Lung microvascular endothelial cell (primary cell): ENCODE data around the gene AKAP13. TPM values are rescaled to one million over a fixed set of nuclear protein-coding genes. Genes with fewer than 3 reads are reported as not detected.
"Not testable (repeated sequence)": the region's sequence is repeated elsewhere in the genome, so short reads cannot be mapped to it uniquely, and the experiment has no call there.

Source experiments
- DNase-seq, 2 donors: peaks; one replicate each; pipeline versions ENCODE4 v3.0.0 to v3.0.0-alpha.2; 2010; ENCODE audit warnings: low read depth in 2 of 2
- total RNA-seq: library from RNA; depleted of rRNA; stranded (reverse); fragments of >200 nt; gene quantifications from 2 replicates; pipeline ENCODE4 v1.2.1, GENCODE V29; 2014

Gene AKAP13
- total RNA-seq, 1 donor from 2014 or later: 44.4 TPM

DNA sequence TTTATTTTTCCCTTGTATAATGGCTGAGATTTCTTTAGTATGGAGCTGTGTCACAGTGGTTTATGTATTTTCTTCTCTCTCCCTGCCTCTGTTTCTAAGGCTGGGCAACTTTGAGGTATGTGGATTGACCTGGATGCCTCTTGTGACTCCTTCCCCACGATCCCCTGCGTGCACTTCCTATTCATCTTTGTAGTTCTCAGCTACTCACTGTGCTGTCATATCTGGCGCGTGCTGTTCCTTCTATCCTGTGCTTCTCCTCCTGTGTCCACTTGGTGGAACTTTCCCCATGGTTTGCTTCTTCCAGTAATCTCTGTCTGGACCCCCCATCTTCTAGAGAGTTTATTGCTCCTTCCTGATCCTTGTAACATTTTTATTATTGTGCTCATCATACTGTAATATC is 97.3 kb downstream of the AKAP13 start:
- DNase-seq: peak; percentile 59 to 95

DNA sequence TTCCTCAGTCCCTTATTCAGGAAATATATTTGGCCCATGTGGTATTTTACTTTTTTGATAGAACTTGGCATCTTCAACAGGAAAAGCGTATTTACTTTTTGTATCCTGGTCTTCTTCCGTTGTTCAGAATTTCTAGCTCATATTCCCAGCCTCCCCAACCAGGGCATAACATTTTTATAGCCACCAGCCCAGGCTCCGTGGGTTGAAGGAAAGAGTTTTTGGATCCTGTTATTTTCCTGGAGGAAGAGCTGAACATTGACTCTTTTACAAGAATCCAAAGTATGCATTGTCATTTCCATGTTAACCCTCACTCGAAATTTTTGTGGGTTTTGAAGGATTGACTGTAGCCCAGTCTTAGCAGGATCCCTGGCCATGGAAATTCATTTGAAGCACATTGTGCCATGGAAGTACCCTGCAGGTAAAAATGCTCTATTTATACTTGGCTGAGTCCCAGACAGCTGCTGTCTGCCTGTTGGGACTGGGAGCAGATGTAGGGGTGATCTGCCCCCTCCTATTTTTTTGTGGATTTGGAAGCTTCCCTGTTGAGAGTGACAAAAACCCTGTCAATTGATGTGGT is 98.8 kb downstream of the AKAP13 start:
- peak; percentile 79 to 90 for DNase-seq

DNA sequence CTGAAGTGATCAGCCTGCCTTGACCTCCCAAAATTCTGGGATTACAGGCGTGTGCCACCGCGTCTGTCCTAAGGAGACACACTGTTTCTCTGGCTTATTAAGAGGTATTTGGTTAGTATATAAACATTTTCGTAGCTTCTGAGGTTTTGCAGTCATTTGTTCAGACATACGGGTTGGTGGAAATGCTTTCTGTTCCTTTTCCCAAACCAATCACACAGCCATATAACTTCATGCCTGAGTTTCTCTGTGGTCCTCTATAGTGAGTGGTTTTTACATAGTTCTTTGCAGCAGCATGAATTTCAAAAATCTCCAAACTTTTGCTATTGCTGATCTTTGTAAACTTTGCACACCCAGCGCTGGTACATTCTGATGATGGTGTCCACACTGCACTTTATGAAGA is 100.5 kb downstream of the AKAP13 start:
- no peak for DNase-seq

DNA sequence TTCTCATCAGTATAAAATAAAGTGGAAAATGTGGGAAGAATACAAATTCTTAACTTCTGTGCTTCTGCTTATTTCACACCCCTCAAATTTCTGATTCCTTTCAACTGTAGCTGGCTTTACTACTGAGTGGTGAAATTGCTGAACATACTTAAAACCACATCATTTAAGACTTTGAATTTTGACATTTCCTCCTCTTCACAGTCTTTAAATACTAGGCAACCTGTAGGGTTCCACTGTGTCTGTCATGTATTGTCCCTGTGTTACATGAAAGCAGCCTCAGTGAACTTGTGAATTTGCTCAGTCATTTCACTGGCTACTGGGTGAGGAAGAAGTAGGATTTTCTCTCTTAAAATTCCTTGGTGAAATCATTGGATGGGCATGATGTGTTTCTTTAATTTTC is 101.1 kb downstream of the AKAP13 start:
- DNase-seq: not testable (repeated sequence)

DNA sequence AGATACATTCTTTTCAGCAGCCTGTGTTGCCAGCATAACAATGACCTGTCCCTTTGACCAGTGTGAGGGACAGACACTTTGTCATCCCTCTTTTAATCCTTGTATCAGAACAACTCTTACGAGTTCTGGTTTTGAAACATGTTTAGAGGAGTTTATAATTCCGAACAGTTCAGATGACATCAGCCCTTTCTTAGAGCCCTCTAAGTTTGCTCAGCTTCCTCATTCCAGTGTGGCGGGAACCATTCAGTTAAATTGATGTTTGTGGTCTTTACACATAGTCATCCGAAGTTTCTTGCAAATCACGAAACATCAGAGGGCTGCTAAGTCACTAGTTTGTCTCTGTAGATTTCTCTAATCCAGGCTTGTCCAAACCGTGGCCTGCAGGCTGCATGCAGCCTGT is 102.5 kb downstream of the AKAP13 start:
- peak in 1 of 2 donors; percentile 58 for DNase-seq

DNA sequence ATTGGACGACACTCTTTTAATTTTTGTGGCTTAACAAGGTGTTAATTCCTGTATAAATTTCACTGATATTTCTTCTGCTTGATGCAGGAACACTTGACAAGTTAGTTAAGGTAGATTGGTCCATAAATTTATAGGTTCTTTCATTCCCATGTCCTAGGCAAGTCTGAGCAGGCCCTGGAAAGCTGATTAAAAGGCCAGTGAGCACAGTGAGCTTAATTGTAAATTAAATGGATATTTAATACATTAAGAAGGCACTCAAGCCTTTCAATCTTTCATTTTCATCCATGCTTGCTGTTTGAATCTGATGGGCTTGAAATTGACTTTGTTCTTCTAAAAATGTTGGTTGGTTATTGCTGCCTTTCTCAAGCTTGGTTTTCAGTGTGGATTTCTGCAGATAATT is 103.6 kb downstream of the AKAP13 start:
- DNase-seq: not testable (repeated sequence)

DNA sequence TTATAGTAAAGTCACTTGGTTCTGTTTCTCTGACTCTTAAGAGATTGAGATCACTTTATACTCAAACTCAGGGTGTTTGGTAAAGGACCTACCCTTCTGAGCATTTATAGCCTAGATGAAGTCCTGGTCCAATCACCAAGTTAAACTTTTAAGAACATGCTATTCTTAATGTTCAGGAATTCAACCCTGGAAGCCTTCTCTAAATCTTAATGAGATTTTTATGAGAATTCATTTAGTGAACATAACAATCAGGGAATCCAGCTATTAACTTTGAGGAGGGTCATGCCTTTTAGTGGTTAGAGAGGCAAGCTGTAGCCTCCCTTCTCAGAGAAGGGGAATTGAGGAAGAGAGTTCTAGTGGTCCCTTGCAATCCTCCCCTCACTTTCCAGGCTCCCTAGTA is 104.5 kb downstream of the AKAP13 start:
- DNase-seq: not testable (repeated sequence)

DNA sequence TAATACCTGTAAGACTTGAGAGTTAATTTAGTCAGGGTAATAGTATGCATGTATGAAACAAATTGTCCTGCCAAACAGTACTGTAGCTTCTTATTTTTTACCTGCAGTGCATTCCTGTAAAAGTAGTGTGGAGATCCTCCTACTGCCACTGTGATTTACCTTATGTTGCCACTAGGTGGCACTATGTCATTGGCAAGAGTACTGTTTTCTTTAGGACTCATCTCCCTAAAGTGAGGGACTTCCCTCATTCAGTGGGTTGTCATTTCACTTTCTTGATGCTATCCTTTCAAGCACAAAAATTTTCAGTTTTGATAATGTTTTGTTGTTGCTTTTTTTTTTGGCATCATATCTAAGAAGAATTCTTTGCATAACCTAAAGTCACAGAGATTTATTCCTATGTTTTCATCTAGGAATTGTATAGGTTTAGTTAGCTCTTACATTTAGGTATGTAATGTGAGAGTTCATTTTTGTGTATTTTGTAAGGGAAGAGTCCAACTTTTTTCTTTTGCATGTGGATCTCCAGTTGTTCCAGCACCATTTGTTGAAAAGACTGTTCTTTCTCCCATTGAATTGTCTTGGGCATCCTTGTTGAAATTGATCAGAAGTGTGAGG is 105.7 kb downstream of the AKAP13 start:
- peak; percentile 81 to 88 for DNase-seq

DNA sequence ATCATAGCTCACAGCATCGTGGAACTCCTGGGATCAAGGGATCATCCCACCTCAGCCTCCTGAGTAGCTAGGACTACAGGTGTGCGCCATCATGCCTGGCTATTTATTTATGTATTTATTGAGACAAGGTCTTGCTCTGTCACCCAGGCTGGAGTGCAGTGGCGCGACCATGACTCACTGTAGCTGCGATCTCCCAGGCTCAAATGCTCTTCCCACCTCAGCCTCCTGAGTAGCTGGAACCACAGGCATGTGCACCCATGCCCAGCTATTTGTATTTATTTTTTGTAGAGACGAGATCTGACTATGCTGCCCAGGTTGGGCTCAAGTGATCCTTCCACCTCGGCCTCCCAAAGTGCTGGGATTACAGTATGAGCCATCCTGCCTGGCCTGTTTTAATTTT is 107.4 kb downstream of the AKAP13 start:
- not testable (repeated sequence) for DNase-seq

DNA sequence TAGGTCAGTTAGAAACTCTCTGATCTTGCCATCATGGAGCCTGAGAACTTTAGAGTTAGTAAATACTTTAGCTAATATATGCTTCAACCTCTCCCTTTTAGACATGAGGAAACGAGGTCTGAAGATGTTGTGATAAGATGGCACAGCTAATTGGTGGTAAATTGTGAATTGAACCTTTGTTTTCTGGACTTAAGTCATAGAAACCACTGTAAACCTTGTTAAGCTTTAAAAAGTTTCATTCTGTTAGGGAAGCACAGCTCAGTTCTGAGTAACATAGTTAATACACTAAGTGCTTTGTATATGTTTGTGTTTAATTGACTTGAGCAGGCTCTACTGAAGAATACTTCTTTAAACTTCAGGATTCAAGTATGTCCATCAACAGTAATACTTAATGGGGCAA is 108.6 kb downstream of the AKAP13 start:
- DNase-seq: no peak

DNA sequence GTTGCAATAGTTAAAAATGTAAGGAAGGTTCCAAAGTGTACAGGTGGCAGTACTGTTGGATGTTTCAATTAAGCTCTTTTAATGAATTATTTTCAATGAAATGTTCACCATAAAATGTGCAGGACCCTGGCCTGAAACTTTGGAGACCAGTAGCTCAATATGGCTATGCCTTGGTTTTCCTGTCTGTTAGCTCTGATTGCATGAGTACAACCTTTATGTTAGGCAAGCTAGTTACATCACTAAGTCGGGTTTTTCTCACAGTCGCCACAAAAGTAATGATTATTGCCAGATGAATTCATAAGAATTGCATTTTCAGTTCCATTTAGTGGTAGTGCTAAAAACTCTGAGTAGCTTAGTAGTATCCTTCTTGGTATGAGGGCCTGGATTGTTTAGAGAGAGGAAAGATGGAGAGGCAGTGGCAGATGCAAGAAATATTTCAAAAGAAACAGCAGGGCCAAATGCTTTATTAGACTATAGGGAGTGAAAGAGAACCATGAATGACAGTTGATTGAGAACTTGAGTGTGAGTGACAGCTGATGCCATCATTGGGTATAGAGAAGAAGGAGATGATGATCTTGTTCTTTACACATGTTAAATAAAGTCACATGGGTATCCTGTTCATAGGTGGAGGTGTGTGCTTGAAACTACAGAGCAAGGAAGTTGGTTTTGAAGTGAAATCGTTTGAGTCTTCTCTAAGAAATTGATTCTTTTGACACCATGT is 109.5 kb downstream of the AKAP13 start:
- DNase-seq: no peak

DNA sequence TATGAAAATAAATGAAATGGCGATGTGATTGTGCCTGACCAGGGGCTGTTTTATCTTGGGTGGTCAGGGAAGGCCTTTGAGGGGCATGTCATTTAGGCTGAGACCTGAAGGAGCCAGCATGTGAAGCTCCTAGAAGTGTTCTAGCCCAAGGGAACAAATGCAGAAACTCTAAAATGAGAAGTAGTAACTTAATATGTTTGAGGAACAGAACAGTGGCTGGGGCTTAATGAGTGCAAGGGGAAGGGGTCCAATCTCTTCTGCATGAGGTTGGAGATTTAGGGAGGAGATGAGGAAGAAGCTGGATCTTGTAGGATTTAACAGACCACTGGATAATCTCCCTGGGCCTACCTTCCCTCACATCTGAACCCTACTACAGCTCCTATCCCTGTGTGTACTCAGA is 110.5 kb downstream of the AKAP13 start:
- DNase-seq: no peak

DNA sequence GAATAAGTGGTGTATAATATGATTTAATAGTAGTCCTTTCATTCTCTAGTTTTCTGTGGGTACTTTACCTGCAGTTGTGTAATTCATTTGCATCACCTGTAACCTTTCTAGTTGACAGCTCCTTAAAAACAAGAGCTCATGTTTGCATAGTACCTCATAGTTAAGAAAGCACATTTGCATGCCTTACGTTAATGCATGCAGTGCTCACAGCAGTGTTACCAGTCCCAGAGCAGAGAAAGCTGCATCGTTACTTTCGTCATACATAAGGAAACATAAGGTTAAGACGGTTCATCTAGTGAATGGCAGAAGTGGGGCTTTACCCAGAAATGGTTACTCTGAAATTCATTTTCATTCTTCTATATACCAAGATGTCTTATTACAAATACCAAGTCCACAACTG is 111.3 kb downstream of the AKAP13 start:
- no peak for DNase-seq

DNA sequence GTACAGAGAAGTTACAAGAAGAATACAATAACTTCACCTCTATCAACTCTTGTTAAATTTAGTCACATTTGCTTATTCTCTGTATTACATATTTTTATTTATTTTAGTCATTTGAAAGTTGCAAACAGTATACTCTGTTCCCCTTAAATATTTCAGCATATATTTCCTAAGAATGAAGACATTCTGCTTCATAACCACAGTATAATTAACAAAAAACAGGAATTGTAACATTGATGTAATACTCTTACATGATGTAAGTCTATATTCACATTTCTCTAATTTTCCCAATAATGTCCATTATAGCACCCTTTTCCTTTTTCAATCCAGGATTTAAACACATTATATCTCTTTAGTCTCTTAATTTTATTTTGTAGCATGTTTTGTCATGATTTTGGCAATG is 112.0 kb downstream of the AKAP13 start:
- DNase-seq: no peak

DNA sequence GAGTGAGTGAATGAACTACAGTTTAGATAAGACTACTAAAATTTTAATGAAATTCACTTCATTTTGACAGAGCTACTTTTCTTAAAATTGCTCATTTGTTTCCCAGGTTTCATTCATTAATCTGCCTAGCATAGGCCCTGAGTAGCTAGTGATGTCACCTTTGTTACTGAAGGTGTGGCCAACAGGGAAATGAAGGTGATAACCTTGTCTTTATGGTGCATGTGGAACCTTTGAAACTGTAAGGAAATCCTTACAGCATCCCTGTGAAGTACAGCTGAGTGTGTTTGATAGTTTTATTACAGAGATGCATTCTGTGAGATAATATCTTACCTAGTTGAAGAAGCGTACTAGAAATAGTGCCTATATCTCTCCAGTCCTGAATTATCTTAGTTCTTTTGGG is 112.9 kb downstream of the AKAP13 start:
- DNase-seq: no peak

DNA sequence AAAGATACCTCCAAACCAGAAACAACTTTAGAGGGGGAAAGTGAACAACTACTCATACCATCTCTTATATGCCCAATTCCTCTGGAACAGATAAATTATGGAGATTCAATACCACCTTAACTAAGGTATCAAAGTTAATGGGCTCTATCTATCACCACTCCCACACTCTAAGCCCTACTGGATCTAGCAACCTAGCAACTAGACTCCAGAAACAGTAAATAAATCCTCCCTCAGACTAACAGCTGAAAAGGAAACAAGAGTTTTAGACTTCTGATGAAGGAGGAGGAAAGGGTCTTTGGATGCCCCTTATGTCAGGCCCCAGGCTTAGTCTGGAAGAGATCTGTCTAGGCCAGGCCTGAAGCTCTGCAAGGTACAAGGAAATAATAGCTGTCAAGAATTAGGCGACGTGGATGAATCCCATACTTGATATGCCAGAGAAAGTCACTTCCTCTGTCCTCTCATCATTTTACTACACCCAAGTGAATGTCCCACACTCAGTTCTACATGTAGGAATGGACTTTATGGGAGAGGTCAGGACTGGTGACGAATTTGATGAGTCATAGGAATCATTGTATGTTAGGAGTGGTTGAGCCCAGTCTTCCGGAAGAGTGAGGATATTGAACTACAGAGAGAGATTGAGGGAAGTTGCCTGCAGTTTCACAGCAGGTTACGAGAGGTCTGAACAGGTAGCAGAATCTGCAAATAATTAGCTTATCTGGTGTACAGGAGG is 113.8 kb downstream of the AKAP13 start:
- peak; percentile 89 to 95 for DNase-seq

DNA sequence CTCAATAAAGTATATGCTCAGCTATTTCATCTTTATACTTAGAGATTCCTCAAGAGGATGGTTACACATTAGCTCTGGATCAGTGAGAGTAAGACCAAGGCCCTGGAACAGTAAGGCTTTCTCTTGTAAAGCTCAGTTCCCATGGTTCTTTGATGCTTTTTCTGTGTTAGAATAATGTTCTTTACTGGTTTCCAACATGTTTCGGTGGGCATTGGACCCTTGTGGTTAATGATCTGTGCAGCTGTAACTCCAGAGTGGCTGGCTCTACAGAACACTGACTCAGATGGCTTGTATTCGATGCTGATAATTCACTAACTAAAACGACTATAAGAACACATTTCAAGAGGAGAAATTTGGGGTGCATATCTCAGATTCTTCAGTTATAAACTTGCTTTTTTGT is 114.7 kb downstream of the AKAP13 start:
- no peak for DNase-seq

DNA sequence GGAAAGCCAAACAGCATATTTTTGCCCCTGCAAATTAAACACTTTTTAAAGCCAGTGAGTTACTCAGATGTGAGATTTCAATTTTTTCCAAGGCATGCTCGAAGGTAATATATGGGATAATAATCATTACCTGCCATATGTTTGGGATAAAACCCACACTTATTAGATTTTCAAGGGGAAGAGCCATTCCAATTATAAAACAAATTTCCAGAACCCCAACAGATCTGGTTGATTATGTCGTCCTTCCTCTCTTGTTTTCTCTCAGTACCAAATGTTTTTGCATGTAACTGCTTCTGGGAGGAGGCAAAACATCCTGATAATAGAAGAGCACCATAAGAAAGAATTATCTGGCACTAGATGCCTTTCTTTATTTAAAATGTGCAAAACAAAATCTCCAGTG is 115.1 kb downstream of the AKAP13 start:
- DNase-seq: no peak

DNA sequence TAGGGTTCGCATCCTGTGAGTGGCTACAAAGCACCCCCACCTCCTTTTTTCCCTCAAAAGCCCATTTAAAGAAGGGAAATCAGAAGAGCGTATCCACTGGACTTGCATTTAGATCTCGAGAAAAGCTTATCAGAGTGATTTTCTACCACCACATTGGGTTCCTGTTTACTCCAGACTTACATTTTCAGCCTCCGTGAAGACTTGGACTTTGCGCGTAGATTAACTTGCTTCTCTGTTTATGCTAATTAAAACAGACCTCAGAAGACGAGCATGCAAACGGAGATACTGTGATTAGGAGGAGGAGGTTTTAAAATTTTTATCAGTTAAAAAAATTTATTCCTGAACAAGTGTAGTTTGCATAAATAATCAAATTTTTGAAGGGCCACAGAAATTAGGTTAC is 115.7 kb downstream of the AKAP13 start:
- no peak for DNase-seq

DNA sequence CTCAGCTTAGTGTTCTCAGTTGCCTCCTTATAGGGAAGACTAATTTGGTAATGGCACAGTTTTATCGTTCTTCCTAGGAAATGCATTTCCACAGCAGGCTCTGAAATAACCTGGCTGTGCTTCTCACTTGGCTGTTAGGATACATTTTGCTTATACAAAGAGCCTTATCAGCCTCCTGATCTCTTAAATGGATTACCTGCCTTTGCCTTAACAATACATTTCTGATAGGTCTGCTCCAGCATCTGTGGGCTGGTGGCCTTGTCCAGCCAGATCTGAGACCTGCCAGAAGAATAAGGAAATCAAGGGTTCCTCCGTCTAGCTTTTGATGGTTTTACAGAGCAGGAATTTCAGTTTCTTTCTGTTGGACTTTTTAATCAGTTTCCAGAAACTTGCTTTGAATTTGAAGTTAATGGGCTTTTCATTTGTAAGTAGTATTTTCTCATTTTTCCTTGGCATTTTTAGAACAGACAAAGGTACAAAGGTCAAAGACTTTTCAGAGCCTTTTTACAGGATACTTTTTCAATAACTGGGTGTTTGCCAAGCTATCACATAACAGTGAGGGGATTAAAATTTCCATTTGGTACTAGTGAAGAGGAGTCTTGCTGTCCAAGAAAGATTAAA is 116.3 kb downstream of the AKAP13 start:
- no peak for DNase-seq

DNA sequence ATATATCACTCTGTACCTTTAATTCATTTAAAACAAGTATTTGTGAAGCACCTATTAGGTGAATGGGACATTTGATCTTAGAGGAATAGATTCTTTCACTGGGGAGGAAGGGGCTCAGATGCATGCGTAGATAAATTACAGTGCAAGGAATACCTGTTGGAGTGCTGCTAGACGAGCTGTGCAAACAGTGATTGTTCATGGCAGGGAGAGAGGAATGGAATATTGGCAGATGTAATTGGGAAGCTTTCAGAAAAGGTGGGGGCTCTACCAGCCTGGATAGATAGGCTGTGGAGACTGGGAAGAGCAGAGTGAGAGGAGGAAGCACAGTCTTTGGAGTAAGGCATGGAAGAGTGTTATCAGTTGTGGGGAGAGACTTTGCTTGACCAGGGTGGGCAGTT is 116.8 kb downstream of the AKAP13 start:
- no peak for DNase-seq

DNA sequence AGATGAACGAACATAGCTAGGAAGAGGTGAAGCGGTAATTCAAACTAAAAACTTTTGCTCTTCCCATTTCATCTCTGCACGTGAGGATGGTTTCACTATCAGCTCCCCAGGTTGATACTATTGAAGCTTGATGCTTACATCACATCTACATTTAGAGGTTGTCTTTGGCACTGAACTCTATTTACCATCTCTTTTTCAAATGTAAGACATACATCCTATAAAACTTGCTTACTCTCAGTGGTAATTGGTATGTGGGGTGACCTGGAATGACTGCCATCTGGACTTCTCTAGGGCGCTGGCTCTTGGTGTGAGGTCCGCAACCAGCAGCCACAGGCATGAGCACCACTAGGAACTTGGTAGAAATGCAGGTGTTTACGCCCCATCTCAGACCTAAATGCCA is 118.1 kb downstream of the AKAP13 start:
- DNase-seq: no peak
